ENCODE data around the gene ZNF219.

ZNF219 gene

GRCh38 chr14:21098076-21098891 lies at the start of gene ZNF219:
ZNF219 (minus strand) TSS chr14:21098655; CDS start chr14:21093591, 5,064 bp downstream.
- DNase-seq (ENCODE audit: low read depth in 2 of 2) = no peak

- no peak for DNase-seq (ENCODE audit: low read depth in 2 of 2)
Measured at GRCh38 chr14:21145437-21145836, 47.0 kb upstream of the ZNF219 start.

DNA sequence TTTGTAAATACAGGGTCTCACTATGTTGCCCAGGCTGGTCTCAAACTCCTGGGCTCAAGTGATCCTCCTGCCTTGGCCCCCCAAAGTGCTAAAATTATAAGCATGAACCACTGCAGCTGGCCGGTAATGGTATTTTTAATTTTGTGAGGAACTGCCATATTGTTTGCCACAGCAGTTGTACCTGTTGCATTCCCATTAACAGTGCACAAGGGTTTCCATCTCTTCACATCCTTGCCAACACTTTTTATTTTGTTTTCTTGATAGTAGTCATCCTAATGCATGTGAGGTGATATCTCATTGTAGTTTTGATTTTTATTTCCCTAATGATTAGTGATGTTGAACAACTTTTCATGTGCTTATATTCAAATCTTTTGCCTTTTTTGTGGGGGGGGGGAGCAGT lies 43.9 kb upstream of the ZNF219 start:
- DNase-seq (ENCODE audit: low read depth in 2 of 2) = no peak

GRCh38 chr14:21136024-21136423 lies 37.6 kb upstream of the ZNF219 start:
- no peak for DNase-seq (ENCODE audit: low read depth in 2 of 2)

GRCh38 chr14:21133901-21134300 lies 35.4 kb upstream of the ZNF219 start:
- DNase-seq (ENCODE audit: low read depth in 2 of 2) = no peak

DNA sequence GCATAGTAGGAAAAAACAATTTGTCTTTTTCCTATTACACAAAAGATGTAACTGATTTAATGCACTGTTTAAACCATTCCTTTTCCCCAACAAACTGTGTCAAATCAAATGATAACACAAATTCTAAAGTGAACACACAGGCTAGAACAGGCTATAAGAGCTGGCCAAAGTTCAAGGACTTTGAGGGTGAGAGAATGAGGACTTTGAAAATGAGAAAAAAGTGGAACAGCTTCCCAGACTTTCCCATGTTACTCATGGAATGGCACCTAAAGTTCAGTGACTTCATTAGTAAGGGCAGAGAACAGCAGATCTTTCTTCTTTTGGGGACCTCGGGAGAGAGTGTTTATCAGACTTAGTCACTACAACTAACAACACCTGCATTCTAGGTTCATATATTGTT lies 25.0 kb upstream of the ZNF219 start:
- no peak for DNase-seq (ENCODE audit: low read depth in 2 of 2)

DNA sequence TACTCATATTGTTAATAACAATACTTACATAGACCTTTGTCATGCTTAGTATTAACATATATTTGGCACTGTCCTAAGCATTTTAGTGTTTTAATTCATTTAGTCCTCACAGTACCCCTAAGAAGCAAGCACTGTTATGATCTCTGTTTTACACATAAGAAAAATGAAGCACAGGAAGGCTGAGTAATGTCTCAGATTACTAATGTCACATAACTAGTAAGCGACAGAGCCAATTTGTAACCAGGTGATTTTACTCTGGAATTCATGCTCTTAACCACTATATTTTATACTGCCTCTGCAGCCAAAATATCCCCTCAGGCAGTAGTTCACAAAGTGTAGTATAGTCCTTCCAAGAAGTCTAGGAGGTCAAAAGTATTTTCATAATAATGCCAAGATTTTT lies 22.7 kb upstream of the ZNF219 start:
- no peak for DNase-seq (ENCODE audit: low read depth in 2 of 2)

GRCh38 chr14:21120686-21121085 lies 22.2 kb upstream of the ZNF219 start:
- no peak for DNase-seq (ENCODE audit: low read depth in 2 of 2)

DNA sequence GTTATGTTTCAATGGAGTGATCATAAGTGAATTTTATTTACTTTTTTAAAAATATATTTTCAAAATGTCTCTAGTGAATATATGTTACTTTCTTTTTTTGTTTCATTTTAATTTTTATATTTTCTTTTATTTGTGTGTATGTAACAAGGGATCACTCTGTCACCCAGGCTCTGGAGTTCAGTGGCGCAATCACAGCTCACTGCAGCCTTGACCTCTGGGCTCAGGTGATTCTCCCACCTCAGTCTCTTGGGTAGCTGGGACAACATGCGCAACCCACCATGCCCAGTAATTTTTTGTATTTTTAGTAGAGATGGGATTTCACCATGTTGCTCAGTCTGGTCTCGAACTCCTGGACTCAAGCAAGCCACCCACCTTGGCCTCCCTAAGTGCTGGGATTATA lies 20.5 kb upstream of the ZNF219 start:
- no peak for DNase-seq (ENCODE audit: low read depth in 2 of 2)

GRCh38 chr14:21113369-21113768 lies 14.9 kb upstream of the ZNF219 start:
- no peak for DNase-seq (ENCODE audit: low read depth in 2 of 2)

DNA sequence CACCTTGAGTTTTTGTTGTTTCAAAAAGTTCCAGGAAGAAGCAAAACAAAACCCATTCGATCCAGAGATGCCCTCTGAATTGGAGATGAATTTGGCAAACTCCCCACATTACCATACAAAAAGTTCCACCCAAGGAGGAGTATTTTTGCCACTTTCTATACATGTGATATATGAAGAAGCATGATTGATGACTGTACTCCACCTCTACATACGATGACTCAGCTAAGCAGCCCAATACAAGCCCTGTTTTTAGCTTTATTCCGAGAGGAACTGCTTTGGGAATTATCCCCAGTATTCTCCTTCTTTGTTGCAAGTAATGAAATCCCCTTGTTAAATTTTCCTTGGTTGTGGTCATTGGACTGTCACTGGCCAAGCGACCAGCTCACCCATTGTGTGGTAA lies 13.8 kb upstream of the ZNF219 start:
- DNase-seq (ENCODE audit: low read depth in 2 of 2) = no peak

DNA sequence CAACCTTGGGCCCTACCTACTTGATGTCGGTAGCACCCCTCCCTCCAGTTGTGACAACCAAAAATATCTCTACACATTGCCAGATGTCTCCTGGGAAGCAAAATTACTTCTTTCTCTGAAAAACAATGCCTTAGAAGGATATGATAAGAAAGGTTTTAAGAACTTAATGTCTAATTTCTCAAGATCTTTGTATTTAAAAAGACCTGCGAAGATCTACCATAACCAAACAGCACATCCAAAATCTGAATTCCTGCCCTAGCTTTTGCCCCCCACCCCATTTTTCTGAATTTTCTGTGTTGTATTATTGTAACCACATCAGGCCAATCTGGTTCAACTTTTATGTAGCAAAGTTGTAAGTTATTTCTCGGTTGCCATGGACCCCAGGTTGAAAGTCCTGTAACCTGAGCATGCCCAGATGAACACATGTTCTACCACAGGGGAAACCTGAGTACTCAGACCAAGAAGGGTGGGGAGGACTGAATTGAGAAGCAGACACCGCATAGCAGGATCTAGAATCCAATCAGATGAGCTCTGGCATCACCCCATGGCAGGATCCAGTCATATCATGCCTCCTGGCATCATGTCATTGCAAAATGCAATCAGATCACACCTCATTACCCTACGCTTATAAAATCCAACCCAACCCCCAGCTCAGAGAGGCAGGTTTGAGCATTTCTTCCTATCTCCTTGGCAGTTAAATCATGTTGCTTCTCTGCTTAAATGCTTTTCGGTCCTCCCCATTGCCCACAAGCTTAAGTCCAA lies 11.1 kb upstream of the ZNF219 start:
- DNase-seq (ENCODE audit: low read depth in 2 of 2) = no peak

GRCh38 chr14:21108791-21109190 lies 10.3 kb upstream of the ZNF219 start:
- no peak for DNase-seq (ENCODE audit: low read depth in 2 of 2)

DNA sequence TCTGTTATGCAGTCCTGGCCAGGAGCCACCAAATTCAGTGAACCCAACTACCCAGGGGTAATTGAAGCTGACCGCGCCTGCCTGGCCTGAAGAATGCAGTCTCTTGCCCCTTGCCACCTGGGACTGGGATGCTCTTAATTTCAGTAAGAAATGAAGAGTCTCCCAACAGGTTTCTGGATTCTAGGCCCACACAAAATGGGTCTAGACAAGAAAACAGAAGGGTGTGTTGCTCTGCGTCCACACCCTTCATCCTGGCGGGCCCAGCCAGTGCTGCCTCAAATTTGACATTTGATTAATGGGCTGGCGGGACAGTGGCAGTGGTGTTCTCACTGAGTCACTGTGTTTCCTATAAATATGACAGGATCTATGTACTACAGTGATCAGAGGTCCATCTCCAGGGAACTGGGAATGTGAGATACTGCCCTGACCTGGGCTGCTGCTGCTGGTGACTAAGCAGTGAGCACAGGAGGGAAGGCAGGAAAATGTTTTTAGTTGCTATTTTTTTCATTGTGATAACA lies 8.9 kb upstream of the ZNF219 start:
- no peak for DNase-seq (ENCODE audit: low read depth in 2 of 2)

- DNase-seq (ENCODE audit: low read depth in 2 of 2) = no peak
Measured at GRCh38 chr14:21106498-21107282, 8.2 kb upstream of the ZNF219 start.

DNA sequence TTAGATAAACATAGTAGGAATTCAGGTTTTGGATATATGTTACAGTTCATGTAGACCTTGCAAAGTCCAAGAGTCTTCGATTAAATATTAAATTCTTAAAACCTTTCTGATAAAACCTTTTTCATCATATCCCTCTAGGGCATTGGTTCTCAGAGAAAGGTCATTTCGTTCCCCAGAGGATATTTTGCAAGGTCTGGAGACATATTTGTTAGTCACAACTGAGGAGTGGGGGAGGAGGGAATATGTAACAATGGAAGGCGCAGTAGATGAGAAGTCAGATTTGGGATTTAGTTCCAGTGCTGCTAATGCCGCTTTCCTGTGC lies 7.7 kb upstream of the ZNF219 start:
- DNase-seq (ENCODE audit: low read depth in 2 of 2) = no peak

DNA sequence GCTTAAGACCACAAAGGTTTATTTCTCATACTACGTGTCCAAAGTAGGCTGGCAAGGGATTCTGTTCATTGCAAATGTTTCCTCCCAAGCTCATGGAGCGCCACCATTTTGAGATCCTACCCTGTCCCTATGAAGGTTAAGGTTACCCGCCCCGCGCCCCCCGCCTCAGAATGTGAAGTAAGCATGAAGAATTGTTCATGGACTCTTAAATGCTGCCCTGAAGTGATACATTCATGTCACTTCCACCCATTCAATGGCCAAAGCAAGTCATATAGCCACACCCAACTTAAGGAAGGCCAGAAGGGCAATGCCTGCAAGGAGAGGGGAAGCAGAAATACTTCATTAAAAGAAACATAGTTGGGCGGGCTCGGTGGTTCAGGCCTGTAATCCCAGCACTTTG lies 6.6 kb upstream of the ZNF219 start:
- DNase-seq (ENCODE audit: low read depth in 2 of 2) = no peak

- DNase-seq (ENCODE audit: low read depth in 2 of 2) = peak in 1 of 2 experiments; percentile 36
Measured at GRCh38 chr14:21104448-21105060, 6.1 kb upstream of the ZNF219 start.

GRCh38 chr14:21103710-21104447 lies 5.4 kb upstream of the ZNF219 start:
- DNase-seq (ENCODE audit: low read depth in 2 of 2) = peak; percentile 86 to 88

- no peak for DNase-seq (ENCODE audit: low read depth in 2 of 2)
Measured at GRCh38 chr14:21103411-21103709, 4.9 kb upstream of the ZNF219 start.
